NB4 (cell line): ENCODE results near the gene NHERF1.

Experiments
- MYC ChIP-seq: IDR thresholded peaks from 2 replicates; pipeline ENCODE4 v1.6.1; 2011; ENCODE audit warnings: low read depth, low read length
- POLR2A ChIP-seq: IDR thresholded peaks from 2 replicates; pipeline ENCODE4 v1.6.1; 2011; ENCODE audit warnings: mild to moderate bottlenecking; ENCODE audit not compliant: insufficient read length; ENCODE audit errors: extremely low read depth
- TF ChIP-seq, protein P1 (sequence below): IDR thresholded peaks from one replicate; pipeline ENCODE4 v1.5.1; 2012; ENCODE audit warnings: low read depth, low read length
- TF ChIP-seq, protein P2 (sequence below): IDR thresholded peaks from 2 replicates; pipeline ENCODE4 v1.6.1; 2011; ENCODE audit warnings: low read depth, low read length

DNA sequence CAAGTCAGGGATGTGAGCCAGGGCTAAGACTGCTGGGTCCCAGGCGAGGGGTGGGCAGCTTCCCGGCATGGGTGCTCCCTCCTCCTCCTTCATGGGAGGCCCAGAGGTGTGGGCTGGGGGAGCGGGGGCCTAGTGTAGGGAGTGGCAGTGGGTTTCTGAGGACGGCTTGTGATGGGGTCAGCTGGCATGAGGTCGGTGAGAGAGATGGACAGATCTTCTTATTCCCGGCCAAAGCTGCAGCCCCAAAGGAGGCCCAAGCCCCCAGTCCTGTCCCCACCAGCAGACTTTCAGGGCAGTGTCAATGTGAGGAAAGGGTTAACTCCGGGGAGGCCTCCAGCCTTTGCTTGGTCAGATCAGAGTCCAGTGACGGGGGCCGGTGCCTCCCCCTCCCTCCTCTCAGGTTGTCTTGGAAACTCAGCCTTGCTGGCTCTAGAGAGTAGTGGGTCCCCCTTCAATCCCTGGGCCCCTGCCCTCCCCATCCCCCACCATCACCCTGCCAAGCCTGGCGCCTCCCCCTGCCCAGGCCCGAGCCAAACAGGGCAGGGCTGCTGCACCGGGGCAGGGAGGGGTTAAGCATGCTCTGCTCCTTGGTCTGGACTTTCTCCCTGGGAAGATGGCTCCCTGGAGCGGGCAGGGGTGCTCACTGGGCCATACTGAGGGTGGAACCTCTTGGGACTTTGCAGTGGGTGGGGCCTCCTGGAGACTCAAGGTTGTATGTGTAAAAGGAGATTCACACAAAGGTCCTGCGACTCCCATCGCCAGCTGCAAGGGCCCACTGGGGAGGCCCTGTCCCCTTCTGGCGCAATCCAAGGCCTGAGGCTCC lies 15.3 kb downstream of the NHERF1 start:
- TF ChIP-seq, protein P1, sequence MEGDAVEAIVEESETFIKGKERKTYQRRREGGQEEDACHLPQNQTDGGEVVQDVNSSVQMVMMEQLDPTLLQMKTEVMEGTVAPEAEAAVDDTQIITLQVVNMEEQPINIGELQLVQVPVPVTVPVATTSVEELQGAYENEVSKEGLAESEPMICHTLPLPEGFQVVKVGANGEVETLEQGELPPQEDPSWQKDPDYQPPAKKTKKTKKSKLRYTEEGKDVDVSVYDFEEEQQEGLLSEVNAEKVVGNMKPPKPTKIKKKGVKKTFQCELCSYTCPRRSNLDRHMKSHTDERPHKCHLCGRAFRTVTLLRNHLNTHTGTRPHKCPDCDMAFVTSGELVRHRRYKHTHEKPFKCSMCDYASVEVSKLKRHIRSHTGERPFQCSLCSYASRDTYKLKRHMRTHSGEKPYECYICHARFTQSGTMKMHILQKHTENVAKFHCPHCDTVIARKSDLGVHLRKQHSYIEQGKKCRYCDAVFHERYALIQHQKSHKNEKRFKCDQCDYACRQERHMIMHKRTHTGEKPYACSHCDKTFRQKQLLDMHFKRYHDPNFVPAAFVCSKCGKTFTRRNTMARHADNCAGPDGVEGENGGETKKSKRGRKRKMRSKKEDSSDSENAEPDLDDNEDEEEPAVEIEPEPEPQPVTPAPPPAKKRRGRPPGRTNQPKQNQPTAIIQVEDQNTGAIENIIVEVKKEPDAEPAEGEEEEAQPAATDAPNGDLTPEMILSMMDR: no peak
- TF ChIP-seq POLR2A: no peak
- no peak for TF ChIP-seq MYC
- TF ChIP-seq, protein P2, sequence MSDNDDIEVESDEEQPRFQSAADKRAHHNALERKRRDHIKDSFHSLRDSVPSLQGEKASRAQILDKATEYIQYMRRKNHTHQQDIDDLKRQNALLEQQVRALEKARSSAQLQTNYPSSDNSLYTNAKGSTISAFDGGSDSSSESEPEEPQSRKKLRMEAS: no peak
